Activated CD4-positive, alpha-beta T cell treated with anti-CD3 and anti-CD28 coated beads, Interleukin-2, amount 50 U/mL, for 1 hour (primary cell): ENCODE data around the gene VSTM2L.

Experiments used
- DNase-seq: peaks from one replicate; pipeline ENCODE4 v3.0.0-alpha.2; 2020

VSTM2L gene

GRCh38 chr20:37971561-37972127, 68.7 kb downstream of the VSTM2L start:
- DNase-seq, result no peak

- DNase-seq, result no peak
Observed at GRCh38 chr20:37972256-37973058, 69.5 kb downstream of the VSTM2L start.

DNA sequence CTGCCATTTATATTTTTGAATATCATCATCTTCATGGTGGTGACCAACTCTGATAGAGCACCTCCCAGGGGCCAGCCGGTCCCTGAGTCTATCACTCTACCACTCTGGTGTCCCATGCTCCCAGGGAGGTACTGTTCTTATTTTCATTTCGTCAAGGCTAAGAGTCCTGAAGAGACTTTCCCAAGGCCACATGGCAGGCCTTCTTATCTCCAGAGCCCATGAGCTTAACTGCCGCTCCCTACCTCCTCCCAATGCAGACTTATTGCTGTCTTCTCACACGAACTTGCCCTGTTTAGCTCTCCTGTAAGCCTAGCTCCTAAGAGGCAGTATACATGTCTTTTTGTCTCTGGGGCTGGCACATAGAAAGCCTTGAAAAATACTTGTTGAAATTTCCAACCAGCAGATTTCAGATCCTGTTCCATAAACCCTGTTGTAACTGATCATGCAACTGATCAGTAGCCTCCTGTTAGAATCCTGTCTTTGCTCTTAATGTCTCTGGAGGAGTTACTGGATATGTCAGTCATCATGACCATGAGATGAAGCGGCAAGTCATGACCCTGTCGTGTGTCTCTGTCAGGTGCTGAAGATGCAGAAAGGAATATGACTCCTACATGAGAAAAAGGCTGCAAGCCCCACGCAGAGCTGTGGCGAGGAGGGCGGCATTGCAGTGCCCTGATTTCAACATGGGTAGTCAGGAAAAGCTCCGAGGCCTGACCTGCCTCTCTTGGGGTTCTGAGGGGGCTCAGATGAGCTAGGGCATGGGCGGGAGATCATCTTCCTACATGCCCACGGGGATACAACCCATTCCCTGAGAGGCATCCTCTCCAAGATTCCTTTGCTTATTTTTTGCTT, 70.4 kb downstream of the VSTM2L start:
- DNase-seq, result no peak

- DNase-seq, result no peak
Observed at GRCh38 chr20:37976887-37977286, 74.0 kb downstream of the VSTM2L start.

DNA sequence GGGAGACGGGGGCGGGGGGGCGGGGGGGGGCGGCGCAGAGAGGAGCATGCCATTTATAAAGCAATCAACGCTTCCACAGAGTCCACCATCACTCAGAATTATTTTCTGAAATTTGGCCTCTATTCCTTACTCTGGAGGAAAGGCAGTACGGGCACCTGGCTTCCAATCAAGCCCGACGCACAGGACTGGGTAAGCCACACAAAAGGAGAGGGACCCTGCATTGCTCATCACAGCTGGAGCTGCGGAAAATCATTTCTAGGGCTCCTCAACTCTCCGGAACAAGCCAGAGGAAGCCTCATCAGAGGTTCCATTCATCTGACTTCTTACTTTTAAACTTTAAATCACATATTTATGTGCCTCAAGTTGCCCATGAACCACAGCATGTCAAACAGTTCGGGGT, 74.4 kb downstream of the VSTM2L start:
- DNase-seq, result no peak

GRCh38 chr20:37977786-37978185, 74.9 kb downstream of the VSTM2L start:
- DNase-seq, result no peak

DNA sequence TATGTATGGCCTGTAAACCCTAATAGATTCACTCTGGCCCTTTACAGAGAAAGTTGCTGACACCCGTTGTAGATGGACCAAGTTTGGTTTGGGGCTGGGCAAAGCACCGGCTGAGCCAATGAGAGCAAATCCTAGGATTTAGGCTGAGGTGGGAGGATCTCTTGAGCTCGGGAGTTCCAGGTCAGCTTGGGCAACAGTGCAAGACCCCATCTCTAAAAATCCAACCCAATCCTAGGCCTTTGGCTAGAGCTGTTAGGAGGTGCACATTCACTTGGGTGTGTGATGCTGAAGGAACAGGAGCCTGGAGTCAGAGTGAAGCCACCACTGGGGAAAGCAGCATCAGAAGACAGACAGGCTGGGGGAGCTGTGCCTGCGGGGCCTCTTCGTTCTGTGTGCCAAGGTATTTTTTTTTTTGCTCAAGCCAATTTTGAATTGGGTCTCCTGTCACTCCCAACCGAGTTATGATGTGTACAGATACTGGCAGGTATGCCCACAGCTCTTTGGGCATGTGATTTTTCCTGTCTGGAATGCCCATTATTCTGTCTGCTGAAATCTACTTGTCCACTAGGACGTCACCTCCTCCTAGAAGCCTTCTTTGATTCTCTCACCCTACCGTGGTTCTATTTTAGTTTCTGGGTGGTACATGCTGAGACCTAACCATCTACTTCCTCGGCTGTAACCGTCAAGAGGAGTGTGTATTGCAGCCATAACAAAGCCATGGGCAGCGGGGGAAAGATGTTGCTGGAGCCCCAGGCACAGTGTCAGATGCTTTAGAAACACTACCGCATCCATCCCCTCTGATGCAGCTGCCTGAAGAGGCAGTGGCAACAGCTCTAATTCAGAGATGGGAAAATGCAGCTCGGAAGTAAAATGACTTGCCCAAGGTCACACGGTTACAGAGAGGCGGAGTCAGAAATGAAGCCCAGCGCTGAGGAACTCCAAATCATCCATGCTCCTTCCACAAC, 76.4 kb downstream of the VSTM2L start:
- no peak for DNase-seq

DNA sequence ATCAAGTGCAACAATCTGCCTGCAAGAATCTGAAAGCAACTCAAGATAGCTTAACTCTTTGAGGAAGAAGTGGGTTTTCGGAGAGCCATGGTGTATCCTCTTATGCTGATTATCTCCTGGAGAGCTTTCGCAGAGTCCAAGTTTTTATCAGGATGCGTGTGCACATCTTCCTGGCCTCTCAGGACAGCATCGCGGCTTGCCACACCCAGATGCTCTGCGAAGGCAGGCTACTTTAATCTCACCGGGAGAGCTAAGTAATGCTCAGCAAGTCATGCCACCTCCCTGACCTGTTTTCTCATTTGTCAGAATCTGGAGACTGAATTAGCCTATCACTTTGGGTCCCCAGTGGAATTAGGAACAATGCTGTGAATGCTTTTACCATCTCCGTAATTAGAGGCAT, 77.5 kb downstream of the VSTM2L start:
- DNase-seq, result no peak

DNA sequence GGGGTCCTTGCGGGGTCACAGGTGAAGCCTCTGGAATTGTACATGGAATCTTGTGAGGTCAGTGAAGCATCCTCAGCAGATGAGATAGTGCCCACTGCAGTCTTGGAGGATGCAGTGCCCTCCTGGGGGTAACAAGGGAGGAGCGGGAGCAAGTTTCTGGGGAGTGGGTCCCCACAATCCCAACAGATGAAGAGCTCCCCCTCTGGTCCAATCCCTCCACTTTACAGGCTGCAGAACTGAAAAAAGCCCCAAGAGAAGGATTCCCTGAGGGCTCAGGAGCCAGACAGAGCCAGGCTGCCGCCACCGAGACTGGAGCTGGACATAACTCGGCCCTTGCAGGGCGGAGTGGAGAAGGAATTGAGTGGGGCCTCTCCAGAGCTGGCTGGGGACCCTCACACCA, 77.9 kb downstream of the VSTM2L start:
- no peak for DNase-seq

DNA sequence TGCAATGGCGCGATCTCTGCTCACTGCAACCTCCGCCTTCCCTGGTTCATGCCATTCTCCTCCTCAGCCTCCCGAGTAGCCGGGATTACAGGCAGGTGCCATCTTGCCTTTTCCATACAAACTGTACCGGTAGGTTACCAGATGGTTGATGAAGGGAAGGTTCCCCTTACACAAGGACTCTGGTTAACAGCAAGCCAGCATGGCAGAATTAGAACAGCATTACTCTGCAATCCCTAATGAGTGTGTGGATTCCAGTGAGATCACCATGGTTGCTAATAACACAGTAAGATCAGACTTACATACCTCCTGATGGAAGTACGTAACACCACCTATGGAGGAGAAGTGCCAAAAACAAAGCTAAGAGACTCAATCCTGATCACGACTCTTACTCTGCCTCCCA, 78.6 kb downstream of the VSTM2L start:
- DNase-seq, result no peak

GRCh38 chr20:37983286-37983685, 80.4 kb downstream of the VSTM2L start:
- no peak for DNase-seq

GRCh38 chr20:37984018-37984785, 81.3 kb downstream of the VSTM2L start:
- DNase-seq, result no peak

DNA sequence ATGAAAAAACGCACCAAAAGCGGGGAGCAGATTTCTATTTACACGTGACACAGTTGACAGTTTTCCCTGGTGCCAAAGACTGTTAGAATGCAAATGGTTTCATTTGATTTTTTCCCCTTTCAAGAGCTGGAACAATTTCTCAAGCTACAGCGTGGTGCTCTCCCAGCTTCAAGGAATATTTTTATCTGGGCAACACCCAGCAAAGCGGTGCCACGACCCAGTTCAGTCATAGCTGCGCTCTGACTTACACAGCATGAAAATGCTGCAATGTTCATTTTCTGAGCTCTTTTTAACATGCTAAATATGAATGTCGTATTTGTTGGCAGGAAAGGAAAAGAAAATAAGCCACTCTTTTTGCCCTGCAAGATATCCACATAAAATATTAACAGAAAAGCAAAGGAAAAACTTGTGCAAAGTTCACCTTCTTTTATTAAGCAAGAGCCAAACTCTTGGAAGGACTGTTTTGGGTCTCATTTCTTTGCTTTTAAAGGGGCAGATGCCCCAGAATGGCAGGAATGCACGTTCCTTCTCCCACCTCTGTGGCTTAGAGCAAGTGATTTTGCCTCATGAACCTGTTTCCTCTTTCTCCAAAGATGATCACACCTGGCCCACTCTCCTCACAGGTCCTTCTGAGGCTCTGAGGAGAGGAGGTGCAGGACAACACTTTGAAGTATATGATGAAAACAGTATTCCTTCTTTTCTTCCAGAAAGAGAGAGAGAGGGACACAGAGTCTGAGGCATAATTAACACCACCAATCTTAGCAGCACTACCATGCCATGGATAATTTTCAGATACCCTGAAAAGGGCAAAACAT, 83.3 kb downstream of the VSTM2L start:
- DNase-seq, result no peak

- no peak for DNase-seq
Observed at GRCh38 chr20:37986873-37987601, 84.1 kb downstream of the VSTM2L start.

GRCh38 chr20:37987602-37988290, 84.8 kb downstream of the VSTM2L start:
- no peak for DNase-seq

GRCh38 chr20:37988306-37988954, 85.5 kb downstream of the VSTM2L start:
- no peak for DNase-seq

- DNase-seq, result no peak
Observed at GRCh38 chr20:37989601-37990295, 86.8 kb downstream of the VSTM2L start.

- DNase-seq, result peak; percentile 17
Observed at GRCh38 chr20:37990571-37991151, 87.7 kb downstream of the VSTM2L start.
